ENCODE measurements around the gene TOR3A. TPM values are rescaled to one million over a fixed set of nuclear protein-coding genes. Genes with fewer than 3 reads are reported as not detected.
A peak's percentile ranks its signal among the peaks of the same experiment; 100 is the strongest.

The TOR3A gene
- total and polyA plus RNA-seq, 2 experiments from 2014 or later = 26.5 to 29.5 TPM

GRCh38 chr1:179058487-179059483 is 23.1 kb upstream of the TOR3A start:
- TF ChIP-seq, protein P1, sequence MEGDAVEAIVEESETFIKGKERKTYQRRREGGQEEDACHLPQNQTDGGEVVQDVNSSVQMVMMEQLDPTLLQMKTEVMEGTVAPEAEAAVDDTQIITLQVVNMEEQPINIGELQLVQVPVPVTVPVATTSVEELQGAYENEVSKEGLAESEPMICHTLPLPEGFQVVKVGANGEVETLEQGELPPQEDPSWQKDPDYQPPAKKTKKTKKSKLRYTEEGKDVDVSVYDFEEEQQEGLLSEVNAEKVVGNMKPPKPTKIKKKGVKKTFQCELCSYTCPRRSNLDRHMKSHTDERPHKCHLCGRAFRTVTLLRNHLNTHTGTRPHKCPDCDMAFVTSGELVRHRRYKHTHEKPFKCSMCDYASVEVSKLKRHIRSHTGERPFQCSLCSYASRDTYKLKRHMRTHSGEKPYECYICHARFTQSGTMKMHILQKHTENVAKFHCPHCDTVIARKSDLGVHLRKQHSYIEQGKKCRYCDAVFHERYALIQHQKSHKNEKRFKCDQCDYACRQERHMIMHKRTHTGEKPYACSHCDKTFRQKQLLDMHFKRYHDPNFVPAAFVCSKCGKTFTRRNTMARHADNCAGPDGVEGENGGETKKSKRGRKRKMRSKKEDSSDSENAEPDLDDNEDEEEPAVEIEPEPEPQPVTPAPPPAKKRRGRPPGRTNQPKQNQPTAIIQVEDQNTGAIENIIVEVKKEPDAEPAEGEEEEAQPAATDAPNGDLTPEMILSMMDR (IDR thresholded peaks at IDR 0.05; ENCODE audit: low read depth, low read length) = no peak
- Histone ChIP-seq H3K4me3 (no peak overlapping the region), H3K4me1 (ENCODE audit: low read depth) (peaks cover 8% of the 10 kb centered on the region), H3K9me3 (ENCODE audit: low read depth) (no peaks in the 10 kb centered on the region), H3K27me3 (no peaks in the 10 kb centered on the region), H3K36me3 (no peaks in the 10 kb centered on the region), H3K27ac (no peak overlapping the region)
- DNase-seq (ENCODE audit: low read depth in 1 of 2, low spot score in 1 of 2) = peak in 1 of 2 donors; percentile 56

GRCh38 chr1:179061360-179062282 is 20.2 kb upstream of the TOR3A start:
- H3K27ac ChIP-seq = no peak overlapping the region
- peaks cover 9% of the 10 kb centered on the region for H3K36me3 ChIP-seq
- H3K27me3 ChIP-seq = no peaks in the 10 kb centered on the region
- H3K9me3 ChIP-seq (ENCODE audit: low read depth) = no peaks in the 10 kb centered on the region
- DNase-seq (ENCODE audit: low read depth in 1 of 2, low spot score in 1 of 2) = no peak
- TF ChIP-seq, protein P1 (IDR thresholded peaks at IDR 0.05; ENCODE audit: low read depth, low read length) = no peak
- peaks cover 8% of the 10 kb centered on the region for H3K4me1 ChIP-seq (ENCODE audit: low read depth)
- H3K4me3 ChIP-seq = no peak overlapping the region

DNA sequence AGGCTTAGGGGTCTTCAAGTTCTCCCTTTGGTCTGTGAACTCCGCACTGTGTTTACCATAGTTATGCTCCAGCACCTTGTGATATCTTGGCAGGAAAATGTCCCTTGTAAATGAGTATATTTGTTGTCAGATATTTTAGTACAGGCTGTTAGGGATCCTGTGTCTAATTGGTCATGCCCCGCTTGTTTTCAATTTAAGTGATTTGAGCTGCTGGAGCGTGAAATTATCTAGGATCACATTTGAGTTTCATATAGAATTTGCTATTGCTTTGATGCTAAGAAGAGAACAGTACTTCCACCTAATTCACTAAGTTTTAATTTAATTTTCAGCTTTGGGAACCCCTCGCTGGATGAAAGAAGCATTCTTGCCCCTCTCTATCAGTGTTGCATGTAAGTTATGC is 15.4 kb upstream of the TOR3A start:
- H3K4me3 ChIP-seq = no peak overlapping the region
- no peak overlapping the region for H3K27ac ChIP-seq
- no peaks in the 10 kb centered on the region for H3K9me3 ChIP-seq (ENCODE audit: low read depth)
- H3K36me3 ChIP-seq = peaks cover 14% of the 10 kb centered on the region
- no peak for DNase-seq (ENCODE audit: low read depth in 1 of 2, low spot score in 1 of 2)
- H3K4me1 ChIP-seq (ENCODE audit: low read depth) = no peaks in the 10 kb centered on the region
- no peaks in the 10 kb centered on the region for H3K27me3 ChIP-seq
- TF ChIP-seq, protein P1 (IDR thresholded peaks at IDR 0.05; ENCODE audit: low read depth, low read length) = no peak

DNA sequence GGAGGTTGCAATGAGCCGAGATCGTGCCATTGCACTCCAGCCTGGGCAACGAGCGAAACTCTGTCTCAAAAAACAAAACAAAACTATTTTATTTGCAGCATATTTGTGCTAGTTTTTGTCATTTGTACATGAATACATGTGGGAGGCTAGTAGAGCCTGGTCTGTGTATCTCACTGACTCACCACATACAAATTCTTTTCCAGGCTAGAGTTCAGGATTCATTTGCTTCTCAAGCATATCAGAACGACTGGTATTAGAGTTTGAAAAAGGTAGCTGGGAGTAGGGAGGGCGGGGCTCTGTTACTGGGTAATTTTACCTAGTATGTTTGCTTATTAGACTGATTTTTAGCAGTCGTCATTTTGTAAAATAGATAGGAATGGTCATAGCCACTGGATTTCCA is 4.5 kb upstream of the TOR3A start:
- no peaks in the 10 kb centered on the region for H3K4me1 ChIP-seq (ENCODE audit: low read depth)
- no peak overlapping the region for H3K27ac ChIP-seq
- H3K27me3 ChIP-seq = no peaks in the 10 kb centered on the region
- peak in 1 of 2 donors; percentile 81 for DNase-seq (ENCODE audit: low read depth in 1 of 2, low spot score in 1 of 2)
- H3K36me3 ChIP-seq = no peaks in the 10 kb centered on the region
- H3K9me3 ChIP-seq (ENCODE audit: low read depth) = no peaks in the 10 kb centered on the region
- TF ChIP-seq, protein P1 (IDR thresholded peaks at IDR 0.05; ENCODE audit: low read depth, low read length) = no peak
- no peak overlapping the region for H3K4me3 ChIP-seq

GRCh38 chr1:179079113-179079761 is 2.6 kb upstream of the TOR3A start:
- no peaks in the 10 kb centered on the region for H3K36me3 ChIP-seq
- H3K9me3 ChIP-seq (ENCODE audit: low read depth) = no peaks in the 10 kb centered on the region
- H3K4me3 ChIP-seq = no peak overlapping the region
- TF ChIP-seq, protein P1 (IDR thresholded peaks at IDR 0.05; ENCODE audit: low read depth, low read length) = peak; percentile 75
- DNase-seq (ENCODE audit: low read depth in 1 of 2, low spot score in 1 of 2) = peak; percentile 83 to 88
- H3K27me3 ChIP-seq = no peaks in the 10 kb centered on the region
- H3K4me1 ChIP-seq (ENCODE audit: low read depth) = no peaks in the 10 kb centered on the region
- H3K27ac ChIP-seq = no peak overlapping the region
